ACC112 (cell line): ENCODE data around the gene B3GAT2.

Experiments
- H2AFZ ChIP-seq: fragments of 200-600 bp; sonication (generic); one replicate; pipeline ENCODE4 v1.6.0; 2017; ENCODE audit warnings: antibody characterized with exemption, low read length; ENCODE audit not compliant: unreplicated experiment
- H3K27ac ChIP-seq: fragments of 200-600 bp; sonication (generic); 2 replicates; pipeline ENCODE4 v1.5.1; 2014; ENCODE audit warnings: low read depth, mild to moderate bottlenecking, antibody characterized with exemption, low read length, moderate library complexity
- H3K27me3 ChIP-seq: fragments of 200-600 bp; sonication (generic); 2 replicates; pipeline ENCODE4 v1.6.1; 2014; ENCODE audit warnings: mild to moderate bottlenecking, antibody characterized with exemption, low read length, moderate library complexity, mixed read lengths; ENCODE audit not compliant: insufficient read depth
- H3K36me3 ChIP-seq: fragments of 200-600 bp; sonication (generic); 2 replicates; pipeline ENCODE4 v1.6.1; 2016; ENCODE audit warnings: mild to moderate bottlenecking, antibody characterized with exemption, low read length, moderate library complexity, mixed read lengths; ENCODE audit not compliant: insufficient read depth
- H3K4me1 ChIP-seq: fragments of 200-600 bp; sonication (generic); one replicate; pipeline ENCODE4 v1.6.1; 2016; ENCODE audit warnings: low read length, mixed read lengths; ENCODE audit not compliant: insufficient read depth, unreplicated experiment, control insufficient read depth
- H3K4me3 ChIP-seq: fragments of 200-600 bp; sonication (generic); 2 replicates; pipeline ENCODE4 v1.5.1; 2014; ENCODE audit warnings: mild to moderate bottlenecking, low read depth, low read length
- H3K79me2 ChIP-seq: fragments of 200-600 bp; sonication (generic); one replicate; pipeline ENCODE4 v1.6.0; 2016; ENCODE audit warnings: low read length; ENCODE audit not compliant: control insufficient read depth, unreplicated experiment, insufficient read depth

The B3GAT2 gene

GRCh38 chr6:70841112-70841511 is 115.7 kb downstream of the B3GAT2 start:
- Histone ChIP-seq H2AFZ (no peak overlapping the region), H3K4me1 (no peaks in the 10 kb centered on the region), H3K27ac (no peak overlapping the region), H3K36me3 (no peaks in the 10 kb centered on the region), H3K79me2 (no peaks in the 10 kb centered on the region), H3K4me3 (no peak overlapping the region), H3K27me3 (no peaks in the 10 kb centered on the region)

GRCh38 chr6:70839286-70840266 is 117.3 kb downstream of the B3GAT2 start:
- H3K27ac ChIP-seq, result no peak overlapping the region
- H3K4me3 ChIP-seq, result no peak overlapping the region
- no peak overlapping the region for H2AFZ ChIP-seq

GRCh38 chr6:70838907-70839285 is 118.0 kb downstream of the B3GAT2 start:
- Histone ChIP-seq H3K4me3 (no peak overlapping the region), H3K27me3 (no peaks in the 10 kb centered on the region), H3K36me3 (no peaks in the 10 kb centered on the region), H3K79me2 (no peaks in the 10 kb centered on the region), H3K4me1 (peaks cover 9% of the 10 kb centered on the region), H2AFZ (no peak overlapping the region), H3K27ac (no peak overlapping the region)

More at GRCh38 chr6:70839286-70840266, 117.3 kb downstream of the B3GAT2 start:
- Histone ChIP-seq H3K4me1 (peaks cover 2% of the 10 kb centered on the region), H3K27me3 (no peaks in the 10 kb centered on the region), H3K79me2 (no peaks in the 10 kb centered on the region), H3K36me3 (no peaks in the 10 kb centered on the region)

- Histone ChIP-seq H3K27ac (no peak overlapping the region), H3K79me2 (no peaks in the 10 kb centered on the region), H3K27me3 (no peaks in the 10 kb centered on the region), H2AFZ (no peak overlapping the region), H3K4me1 (peaks cover 10% of the 10 kb centered on the region), H3K36me3 (no peaks in the 10 kb centered on the region), H3K4me3 (no peak overlapping the region)
These were observed 122.3 kb downstream of the B3GAT2 start for GRCh38 chr6:70834520-70834919.

GRCh38 chr6:70831427-70831826 is 125.4 kb downstream of the B3GAT2 start:
- Histone ChIP-seq H3K79me2 (no peaks in the 10 kb centered on the region), H3K4me3 (no peak overlapping the region), H3K27ac (no peak overlapping the region), H3K4me1 (peaks cover 10% of the 10 kb centered on the region), H3K27me3 (no peaks in the 10 kb centered on the region), H3K36me3 (no peaks in the 10 kb centered on the region), H2AFZ (no peak overlapping the region)

- Histone ChIP-seq H3K4me1 (no peaks in the 10 kb centered on the region), H3K79me2 (no peaks in the 10 kb centered on the region), H3K27me3 (no peaks in the 10 kb centered on the region)
These were observed 133.2 kb downstream of the B3GAT2 start for GRCh38 chr6:70823651-70824050.

GRCh38 chr6:70821751-70822150 is 135.1 kb downstream of the B3GAT2 start:
- no peaks in the 10 kb centered on the region for H3K4me1 ChIP-seq
- H3K79me2 ChIP-seq, result no peaks in the 10 kb centered on the region
- H3K27ac ChIP-seq, result no peak overlapping the region
- H3K27me3 ChIP-seq, result no peaks in the 10 kb centered on the region
- H3K4me3 ChIP-seq, result no peak overlapping the region
- no peak overlapping the region for H2AFZ ChIP-seq
- no peaks in the 10 kb centered on the region for H3K36me3 ChIP-seq

More at GRCh38 chr6:70823651-70824050, 133.2 kb downstream of the B3GAT2 start:
- no peak overlapping the region for H3K27ac ChIP-seq
- H3K4me3 ChIP-seq, result no peak overlapping the region
- H2AFZ ChIP-seq, result no peak overlapping the region
- H3K36me3 ChIP-seq, result no peaks in the 10 kb centered on the region

GRCh38 chr6:70820778-70821177 is 136.1 kb downstream of the B3GAT2 start:
- Histone ChIP-seq H3K4me3 (no peak overlapping the region), H3K27ac (no peak overlapping the region), H3K36me3 (no peaks in the 10 kb centered on the region), H3K79me2 (no peaks in the 10 kb centered on the region), H2AFZ (no peak overlapping the region), H3K27me3 (no peaks in the 10 kb centered on the region), H3K4me1 (no peaks in the 10 kb centered on the region)

- Histone ChIP-seq H3K27ac (no peak overlapping the region), H3K4me1 (no peaks in the 10 kb centered on the region), H3K36me3 (no peaks in the 10 kb centered on the region), H2AFZ (no peak overlapping the region), H3K4me3 (no peak overlapping the region), H3K27me3 (no peaks in the 10 kb centered on the region), H3K79me2 (no peaks in the 10 kb centered on the region)
These were observed 137.2 kb downstream of the B3GAT2 start for GRCh38 chr6:70819646-70820045.

- Histone ChIP-seq H3K4me1 (no peaks in the 10 kb centered on the region), H3K27ac (no peak overlapping the region), H3K4me3 (no peak overlapping the region), H2AFZ (no peak overlapping the region), H3K27me3 (no peaks in the 10 kb centered on the region), H3K36me3 (no peaks in the 10 kb centered on the region), H3K79me2 (no peaks in the 10 kb centered on the region)
These were observed 143.0 kb downstream of the B3GAT2 start for GRCh38 chr6:70813885-70814284.

GRCh38 chr6:70811788-70812187 is 145.1 kb downstream of the B3GAT2 start:
- H3K79me2 ChIP-seq, result no peaks in the 10 kb centered on the region
- no peaks in the 10 kb centered on the region for H3K4me1 ChIP-seq
- no peak overlapping the region for H3K4me3 ChIP-seq
- H3K27me3 ChIP-seq, result no peaks in the 10 kb centered on the region
- no peak overlapping the region for H3K27ac ChIP-seq
- H3K36me3 ChIP-seq, result no peaks in the 10 kb centered on the region
- H2AFZ ChIP-seq, result no peak overlapping the region
